Measurements from ENCODE around the gene KLRK1. TPM values are rescaled to one million over a fixed set of nuclear protein-coding genes. Genes with fewer than 3 reads are reported as not detected.
"Not testable (repeated sequence)": the region's sequence is repeated elsewhere in the genome, so short reads cannot be mapped to it uniquely, and the experiment has no call there.

KLRK1 gene
- total RNA-seq, 4 donors from 2014 or later, result 0.76 to 2.9 (median 0.76) TPM; not detected in 1

GRCh38 chr12:10331642-10332239 is 58.1 kb downstream of the KLRK1 start:
- Histone ChIP-seq H3K27me3 (no peaks in the 10 kb centered on the region), H3K27ac (no peak overlapping the region), H3K9me3 (no peaks in the 10 kb centered on the region), H3K4me1 (no peaks in the 10 kb centered on the region), H3K4me3 (no peak overlapping the region), H3K36me3 (no peaks in the 10 kb centered on the region)
- TF ChIP-seq POLR2A (IDR thresholded peaks at IDR 0.05) (no peak), CTCF (IDR thresholded peaks at IDR 0.05) (peak; percentile 51 to 72 (median 70))
- DNase-seq, result no peak
- intact Hi-C loops (cut with DNase I; ENCODE audit: low total_unique reads), result loop anchor here (5.0 kb wide), 1 partner anchor 221 kb away; no protein-coding TSS in a partner anchor

- H3K4me3 ChIP-seq; H3K4me1 ChIP-seq; DNase-seq; H3K27ac ChIP-seq; H3K9me3 ChIP-seq; H3K27me3 ChIP-seq; intact Hi-C loops (cut with DNase I; ENCODE audit: low total_unique reads); H3K36me3 ChIP-seq: not testable (repeated sequence)
Observed at GRCh38 chr12:10328691-10329090, 61.1 kb downstream of the KLRK1 start.

Other genes with a start within 250 kb of the KLRK1 start
- gene OLR1, start 217.9 kb downstream of the KLRK1 start, total RNA-seq, result under 1 TPM in 1 of 4 donors, not detected in 3; 0.41 TPM
- not detected for gene TMEM52B, start 211.0 kb downstream of the KLRK1 start, total RNA-seq
- gene GABARAPL1, start 177.2 kb downstream of the KLRK1 start, total RNA-seq, result 100 to 1,000 TPM in 1 of 4 donors, 10 to 100 TPM in 3; 42.9 to 216 (median 62.7) TPM
- 1 to 10 TPM in 2 of 4 donors, under 1 TPM in 2; under 0.01 to 4.1 (median 2.1) TPM for gene KLRD1, start 82.2 kb downstream of the KLRK1 start, total RNA-seq
- gene KLRC4, start 19.7 kb upstream of the KLRK1 start, total RNA-seq, result 1 to 10 TPM in 1 of 4 donors, under 1 TPM in 1, not detected in 2; 0.85 to 1.8 TPM
- gene KLRC3, start 30.6 kb upstream of the KLRK1 start, total RNA-seq, result 1 to 10 TPM in 1 of 4 donors, not detected in 3; 1.8 TPM
- gene KLRC2, start 46.0 kb upstream of the KLRK1 start, total RNA-seq, result 1 to 10 TPM in 1 of 4 donors, not detected in 3; 2.2 TPM
- 1 to 10 TPM in 2 of 4 donors, not detected in 2; 1.2 to 1.7 TPM for gene KLRC1, start 63.3 kb upstream of the KLRK1 start, total RNA-seq
- 1 to 10 TPM in 2 of 4 donors, under 1 TPM in 2; 0.29 to 1.6 (median 0.80) TPM for gene EIF2S3B, start 115.8 kb upstream of the KLRK1 start, total RNA-seq
- gene MAGOHB, start 223.6 kb upstream of the KLRK1 start, total RNA-seq, result 10 to 100 TPM; 21.0 to 55.3 (median 24.1) TPM

All from uterus (tissue), 4 donors.